ENCODE results near the gene AMH. TPM values are rescaled to one million over a fixed set of nuclear protein-coding genes. Genes with fewer than 3 reads are reported as not detected.

AMH gene
- total and polyA plus RNA-seq, 10 donors, result 0.20 to 5.7 (median 1.0) TPM

GRCh38 chr19:2282062-2282861 is 33.1 kb downstream of the AMH start, which contains the start of gene PEAK3:
TSS of gene PEAK3 (minus strand) at chr19:2282175. CDS start at chr19:2280931, 1,244 bp downstream.
- peak; percentile 98 for DNase-seq
- Histone ChIP-seq H3K9me3 (no peaks in the 10 kb centered on the region), H3K36me3 (peaks cover 0 to 20% (median 0%) of the 10 kb centered on the region in 6 donors), H3K4me1 (peaks cover 11 to 98% (median 39%) of the 10 kb centered on the region in 6 donors), H3K27me3 (replicated peaks in 1 of 7) (no peaks in the 10 kb centered on the region), H3K27ac (peak within 1 kb of the TSS in 7 of 8 donors; percentile 75 to 99 (median 83)), H3K4me3 (peak within 1 kb of the TSS; percentile 6 to 72 (median 38))
- 4 to 9% (median 6%) methylated on average over 29 to 41 of the region's 41 CpGs for WGBS, 5 donors
- intact Hi-C loops (cut with DNase I; ENCODE audit: low total_unique reads), result no loop called here
- TF ChIP-seq POLR2AphosphoS5 (IDR thresholded peaks at IDR 0.05) (peak; percentile 87 to 97 (median 88)), POLR2A (IDR thresholded peaks at IDR 0.05) (no peak)
- TF ChIP-seq, protein P1, sequence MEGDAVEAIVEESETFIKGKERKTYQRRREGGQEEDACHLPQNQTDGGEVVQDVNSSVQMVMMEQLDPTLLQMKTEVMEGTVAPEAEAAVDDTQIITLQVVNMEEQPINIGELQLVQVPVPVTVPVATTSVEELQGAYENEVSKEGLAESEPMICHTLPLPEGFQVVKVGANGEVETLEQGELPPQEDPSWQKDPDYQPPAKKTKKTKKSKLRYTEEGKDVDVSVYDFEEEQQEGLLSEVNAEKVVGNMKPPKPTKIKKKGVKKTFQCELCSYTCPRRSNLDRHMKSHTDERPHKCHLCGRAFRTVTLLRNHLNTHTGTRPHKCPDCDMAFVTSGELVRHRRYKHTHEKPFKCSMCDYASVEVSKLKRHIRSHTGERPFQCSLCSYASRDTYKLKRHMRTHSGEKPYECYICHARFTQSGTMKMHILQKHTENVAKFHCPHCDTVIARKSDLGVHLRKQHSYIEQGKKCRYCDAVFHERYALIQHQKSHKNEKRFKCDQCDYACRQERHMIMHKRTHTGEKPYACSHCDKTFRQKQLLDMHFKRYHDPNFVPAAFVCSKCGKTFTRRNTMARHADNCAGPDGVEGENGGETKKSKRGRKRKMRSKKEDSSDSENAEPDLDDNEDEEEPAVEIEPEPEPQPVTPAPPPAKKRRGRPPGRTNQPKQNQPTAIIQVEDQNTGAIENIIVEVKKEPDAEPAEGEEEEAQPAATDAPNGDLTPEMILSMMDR (IDR thresholded peaks at IDR 0.05 in 8 of 11, conservative IDR thresholded peaks at IDR 0.05 in 3 of 11), result peak in 1 of 11 experiments; percentile 10

DNA sequence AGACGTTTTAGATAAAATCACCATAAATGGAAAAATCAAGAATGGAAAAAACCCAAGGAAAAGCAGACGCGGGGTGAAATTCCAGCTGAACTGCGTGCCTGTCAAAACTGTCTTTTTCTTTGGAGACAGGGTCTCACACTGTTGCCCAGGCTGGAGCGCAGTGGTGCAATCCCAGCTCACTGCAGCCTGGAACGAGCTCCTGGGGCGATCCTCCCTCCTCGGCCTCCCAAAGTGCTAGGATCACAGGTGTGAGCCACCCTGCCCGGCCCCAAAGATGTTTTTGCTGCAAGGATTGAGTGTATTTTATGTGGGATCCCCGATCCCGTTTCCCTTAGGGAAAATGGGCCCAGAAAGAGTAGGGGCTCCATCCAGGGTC is 33.7 kb downstream of the AMH start:
- H3K4me3 ChIP-seq, result peak overlapping the region in 5 of 8 donors; percentile 37 to 72 (median 44)
- 72 to 82% (median 76%) methylated on average over 11 of the region's 11 CpGs for WGBS, 5 donors
- H3K36me3 ChIP-seq, result peaks cover 0 to 16% (median 0%) of the 10 kb centered on the region in 6 donors
- TF ChIP-seq POLR2A (IDR thresholded peaks at IDR 0.05), result no peak
- TF ChIP-seq POLR2AphosphoS5 (IDR thresholded peaks at IDR 0.05), result no peak
- TF ChIP-seq, protein P1 (IDR thresholded peaks at IDR 0.05 in 8 of 11, conservative IDR thresholded peaks at IDR 0.05 in 3 of 11), result no peak
- peaks cover 11 to 98% (median 41%) of the 10 kb centered on the region in 6 donors for H3K4me1 ChIP-seq
- intact Hi-C loops (cut with DNase I; ENCODE audit: low total_unique reads), result no loop called here
- peak overlapping the region in 6 of 8 donors; percentile 75 to 99 (median 86) for H3K27ac ChIP-seq
- DNase-seq, result no peak
- no peaks in the 10 kb centered on the region for H3K9me3 ChIP-seq
- H3K27me3 ChIP-seq (replicated peaks in 1 of 7), result no peaks in the 10 kb centered on the region

DNA sequence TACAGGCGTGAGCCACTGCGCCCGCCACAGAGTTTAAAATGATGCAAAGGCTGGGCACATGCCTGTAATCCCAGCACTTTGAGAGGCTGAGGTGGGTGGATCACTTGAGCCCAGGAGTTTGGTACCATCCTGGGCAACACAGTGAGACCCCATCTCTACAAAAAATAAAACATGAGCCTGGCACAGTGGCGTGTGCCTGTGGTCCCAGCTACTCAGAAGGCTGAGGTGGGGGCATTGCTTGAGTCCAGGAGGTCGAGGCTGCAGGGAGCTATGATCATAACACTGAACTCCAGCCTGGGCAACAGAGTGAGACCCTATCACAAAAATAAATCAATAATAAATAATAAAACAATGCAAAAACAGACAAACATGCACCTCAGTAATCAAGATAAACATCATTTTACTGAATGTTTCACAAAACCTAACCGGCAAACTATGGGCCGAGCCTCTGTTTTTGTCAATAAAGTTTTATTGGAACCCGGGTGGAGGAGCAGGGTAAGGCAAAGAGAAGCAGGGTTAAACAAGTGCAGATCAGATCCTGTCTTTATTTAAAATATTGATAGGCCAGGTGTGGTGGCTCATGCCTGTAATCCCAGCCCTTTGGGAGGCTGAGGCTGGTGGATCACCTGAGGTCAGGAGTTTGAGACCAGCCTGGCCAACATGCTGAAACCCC is 34.8 kb downstream of the AMH start:
- Histone ChIP-seq H3K27me3 (replicated peaks in 1 of 7) (peaks cover 0 to 5% (median 0%) of the 10 kb centered on the region in 7 donors), H3K4me1 (peaks cover 15 to 98% (median 52%) of the 10 kb centered on the region in 6 donors), H3K36me3 (peaks cover 0 to 7% (median 0%) of the 10 kb centered on the region in 6 donors), H3K9me3 (no peaks in the 10 kb centered on the region), H3K27ac (peak overlapping the region in 2 of 8 donors; percentile 92 to 99), H3K4me3 (no peak overlapping the region)
- intact Hi-C loops (cut with DNase I; ENCODE audit: low total_unique reads), result no loop called here
- WGBS, 5 donors, result 82 to 97% (median 95%) methylated on average over 8 of the region's 8 CpGs
- TF ChIP-seq POLR2A (IDR thresholded peaks at IDR 0.05) (no peak), POLR2AphosphoS5 (IDR thresholded peaks at IDR 0.05) (no peak)
- TF ChIP-seq, protein P1 (IDR thresholded peaks at IDR 0.05 in 8 of 11, conservative IDR thresholded peaks at IDR 0.05 in 3 of 11), result no peak
- no peak for DNase-seq

Data from spleen (tissue), 11 donors.